Measurements from ENCODE around the gene PCBP3. TPM values are rescaled to one million over a fixed set of nuclear protein-coding genes. Genes with fewer than 3 reads are reported as not detected.

The PCBP3 gene
- total RNA-seq, 1 experiment from 2014 or later: 10.9 TPM

DNA sequence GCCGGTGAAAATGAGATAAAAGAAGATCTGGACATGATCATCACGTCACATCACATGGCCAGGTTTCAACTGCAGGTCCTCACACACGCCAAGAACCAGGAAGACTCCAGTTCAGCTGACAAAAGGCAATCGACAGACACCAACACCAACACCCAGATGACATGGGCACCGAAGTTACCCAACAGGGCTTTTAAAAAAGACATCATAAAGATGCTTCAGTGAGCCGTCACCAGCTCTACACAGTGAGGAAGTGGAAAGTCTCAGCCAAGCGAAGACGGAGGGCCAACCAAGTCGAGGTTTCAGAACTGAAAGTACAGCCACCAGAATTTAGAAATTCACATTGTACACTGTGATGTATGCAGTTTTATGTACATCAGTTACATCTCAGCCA is 183.8 kb downstream of the PCBP3 start:
- no peak overlapping the region for H3K27ac Mint-ChIP-seq
- H3K4me3 Mint-ChIP-seq: no peak overlapping the region
- no peak overlapping the region for H2AK5ac ChIP-seq (ENCODE audit: insufficient read length, low read length)
- no peak overlapping the region for H2BK12ac ChIP-seq (ENCODE audit: insufficient read length, low read depth, low read length)
- H4K20me1 ChIP-seq (ENCODE audit: control insufficient read depth, insufficient read depth, insufficient read length): no peaks in the 10 kb centered on the region
- H3K14ac ChIP-seq (ENCODE audit: insufficient read depth, low read length): no peak overlapping the region
- no peak overlapping the region for H3K56ac ChIP-seq (ENCODE audit: insufficient read length, low read depth, low read length)
- H3K23ac ChIP-seq (ENCODE audit: insufficient read length, low read depth, low read length): no peak overlapping the region
- H3K4me1 Mint-ChIP-seq: peaks cover 13 to 20% of the 10 kb centered on the region in 2 experiments
- H3K9me3 ChIP-seq (ENCODE audit: control insufficient read depth, low read depth, low read length): no peaks in the 10 kb centered on the region
- no peaks in the 10 kb centered on the region; a peak in 2 of 5 replicates for H3K9me3 Mint-ChIP-seq
- no peaks in the 10 kb centered on the region for H3K23me2 ChIP-seq (ENCODE audit: insufficient read length, low read depth, low read length, poor library complexity, severe bottlenecking)
- H2BK15ac ChIP-seq (ENCODE audit: low read depth, low read length): no peak overlapping the region
- no peak overlapping the region for H3T11ph ChIP-seq (ENCODE audit: low read length)
- no peaks in the 10 kb centered on the region for H3K79me1 ChIP-seq (ENCODE audit: insufficient read depth, low read depth, low read length, poor library complexity, severe bottlenecking)
- no peak overlapping the region for H3K9ac ChIP-seq (ENCODE audit: extremely low read depth, insufficient read length, low read length)
- H3K18ac ChIP-seq (ENCODE audit: insufficient read length, low read depth, low read length): no peak overlapping the region
- no peaks in the 10 kb centered on the region for H3K79me2 ChIP-seq (ENCODE audit: insufficient read depth, low read length)
- no peak overlapping the region for H3K4me2 ChIP-seq (ENCODE audit: insufficient read depth, insufficient read length, low read length)
- H3K36me3 Mint-ChIP-seq (ENCODE audit: insufficient read depth in 1 of 3, low read depth in 3 of 3): no peaks in the 10 kb centered on the region; a peak in 1 of 7 replicates
- no peak overlapping the region for H2BK20ac ChIP-seq (ENCODE audit: low read depth, low read length, poor library complexity, severe bottlenecking)
- no peaks in the 10 kb centered on the region; the same call in 1 of the 2 replicates for H3K27me3 Mint-ChIP-seq (ENCODE audit: low read depth)
- H4K5ac ChIP-seq (ENCODE audit: insufficient read length, low read depth, low read length): no peak overlapping the region
- H4K91ac ChIP-seq (ENCODE audit: insufficient read length, low read depth, low read length): no peak overlapping the region
- TF ChIP-seq, protein P1, sequence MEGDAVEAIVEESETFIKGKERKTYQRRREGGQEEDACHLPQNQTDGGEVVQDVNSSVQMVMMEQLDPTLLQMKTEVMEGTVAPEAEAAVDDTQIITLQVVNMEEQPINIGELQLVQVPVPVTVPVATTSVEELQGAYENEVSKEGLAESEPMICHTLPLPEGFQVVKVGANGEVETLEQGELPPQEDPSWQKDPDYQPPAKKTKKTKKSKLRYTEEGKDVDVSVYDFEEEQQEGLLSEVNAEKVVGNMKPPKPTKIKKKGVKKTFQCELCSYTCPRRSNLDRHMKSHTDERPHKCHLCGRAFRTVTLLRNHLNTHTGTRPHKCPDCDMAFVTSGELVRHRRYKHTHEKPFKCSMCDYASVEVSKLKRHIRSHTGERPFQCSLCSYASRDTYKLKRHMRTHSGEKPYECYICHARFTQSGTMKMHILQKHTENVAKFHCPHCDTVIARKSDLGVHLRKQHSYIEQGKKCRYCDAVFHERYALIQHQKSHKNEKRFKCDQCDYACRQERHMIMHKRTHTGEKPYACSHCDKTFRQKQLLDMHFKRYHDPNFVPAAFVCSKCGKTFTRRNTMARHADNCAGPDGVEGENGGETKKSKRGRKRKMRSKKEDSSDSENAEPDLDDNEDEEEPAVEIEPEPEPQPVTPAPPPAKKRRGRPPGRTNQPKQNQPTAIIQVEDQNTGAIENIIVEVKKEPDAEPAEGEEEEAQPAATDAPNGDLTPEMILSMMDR (conservative IDR thresholded peaks at IDR 0.05): no peak
- H3K4ac ChIP-seq (ENCODE audit: low read depth, low read length): no peak overlapping the region
- H2BK120ac ChIP-seq (ENCODE audit: low read depth, low read length, poor library complexity, severe bottlenecking): no peak overlapping the region
- WGBS (ENCODE audit: extremely low coverage, insufficient read length, low lambda C conversion rate): no CpG with 5 or more reads among the region's 9 CpGs
- H2BK5ac ChIP-seq (ENCODE audit: insufficient read length, low read length): no peak overlapping the region
- DNase-seq: no peak
- H4K8ac ChIP-seq (replicated peaks; ENCODE audit: insufficient read length, low read depth, low read length): no peak overlapping the region
- H3K4me1 ChIP-seq (ENCODE audit: insufficient read depth, low read length): 0 out of 2 replicates have a peak, but pooled peaks cover 5% of the 10 kb centered on the region
- no peaks in the 10 kb centered on the region for H3K27me3 ChIP-seq (ENCODE audit: insufficient read depth, low read length)
- H2AFZ ChIP-seq (ENCODE audit: low read length): no peak overlapping the region
- H3K27ac ChIP-seq (ENCODE audit: insufficient read length, low read depth, low read length): no peak overlapping the region
